HK-2 (cell line): ENCODE results near the gene DENND10.
A peak's percentile ranks its signal among the peaks of the same experiment; 100 is the strongest.
"Not testable (repeated sequence)": the region's sequence is repeated elsewhere in the genome, so short reads cannot be mapped to it uniquely, and the experiment has no call there.

ENCODE experiments used
- DNase-seq: peaks from one replicate; pipeline ENCODE4 v3.0.0-alpha.2; 2018; ENCODE audit not compliant: unreplicated experiment

Gene DENND10

DNA sequence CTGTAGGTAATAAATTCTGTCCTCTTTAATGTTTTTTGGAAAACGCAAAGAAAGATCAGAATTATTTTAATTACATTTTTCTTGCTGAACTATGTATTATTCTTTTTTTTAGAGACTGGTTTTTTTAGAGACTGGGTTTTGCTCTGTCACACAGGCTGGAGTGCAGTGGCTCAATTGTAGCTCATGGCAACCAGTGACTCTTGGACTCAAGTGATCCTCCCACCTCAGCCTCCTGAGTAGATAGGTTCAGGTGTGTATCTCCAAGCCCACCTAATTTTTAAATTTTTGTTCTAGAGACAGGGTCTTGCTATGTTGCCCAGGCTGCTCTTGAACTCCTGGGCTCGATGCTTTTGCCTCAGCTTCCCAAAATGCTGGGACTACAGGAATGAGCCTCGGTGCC is 5.3 kb upstream of the DENND10 start:
- no peak for DNase-seq

DNA sequence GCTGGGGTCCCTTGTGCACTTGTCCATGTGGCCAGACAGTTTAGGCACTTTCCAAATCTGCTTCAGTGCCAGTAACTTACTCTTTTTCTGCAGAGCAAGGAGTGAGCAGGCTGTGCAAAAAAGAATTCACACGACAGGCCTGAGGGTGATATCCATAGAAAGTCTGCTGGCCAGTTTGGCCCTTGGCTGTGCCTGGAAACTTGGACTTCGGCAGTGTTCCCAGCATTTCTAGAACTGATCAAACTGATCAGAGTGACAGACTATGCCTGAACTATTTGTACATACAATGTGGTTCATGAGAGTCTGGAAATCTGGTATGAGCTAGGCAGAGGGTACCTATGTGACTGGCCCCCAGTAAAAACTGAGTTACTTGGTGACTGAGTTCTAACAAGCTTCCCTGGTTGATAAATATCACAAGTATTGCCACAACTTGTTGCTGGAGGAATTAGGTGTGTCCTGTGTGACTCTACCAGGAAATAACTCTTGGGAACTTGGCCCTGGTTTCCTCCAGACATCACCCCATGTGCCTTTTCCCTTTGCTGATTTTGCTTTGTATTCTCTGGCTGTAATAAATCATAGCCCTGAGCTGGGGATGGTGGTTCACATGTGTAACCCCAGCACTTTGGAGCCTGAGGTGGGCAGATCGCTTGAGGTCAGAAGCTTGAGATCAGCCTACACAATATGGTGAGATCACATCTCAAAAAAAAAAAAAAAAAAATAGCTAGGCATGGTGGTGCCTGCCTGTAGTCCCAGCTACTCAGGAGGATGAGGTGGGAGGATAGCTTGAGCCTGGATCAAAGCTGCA is 3.3 kb upstream of the DENND10 start:
- no peak for DNase-seq

DNA sequence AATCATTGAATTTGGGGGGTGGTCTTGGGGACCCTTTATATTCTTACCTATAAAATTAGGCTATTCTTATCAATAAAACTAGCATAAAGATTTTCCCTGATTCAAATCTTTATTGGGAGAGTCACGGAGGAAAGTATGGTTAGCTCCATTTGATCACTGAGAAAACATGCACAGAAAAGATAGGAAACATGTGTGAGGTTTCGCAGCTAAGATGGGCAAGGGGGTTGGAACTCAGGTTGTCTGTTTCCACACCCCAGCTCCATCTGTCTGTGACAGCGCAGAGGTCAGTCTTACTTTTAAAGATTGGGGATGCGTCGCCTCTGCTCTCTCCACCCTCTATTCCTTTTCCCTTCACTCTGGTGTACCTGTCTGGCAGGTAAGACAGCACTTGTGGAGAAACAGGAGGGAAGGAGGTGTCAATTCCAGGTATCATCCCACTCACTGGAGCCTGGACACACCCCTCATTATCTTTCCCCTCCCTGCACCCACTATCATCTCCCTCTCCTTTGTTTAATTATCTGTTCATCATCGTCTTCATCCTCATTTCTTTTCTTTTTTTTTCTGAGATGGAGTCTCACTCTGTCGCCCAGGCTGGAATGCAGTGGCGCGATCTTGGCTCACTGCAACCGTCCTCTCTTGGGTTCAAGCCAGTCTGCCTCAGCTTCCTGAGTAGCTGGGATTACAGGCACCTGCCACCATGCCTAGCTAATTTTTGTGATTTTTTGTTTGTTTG is 2.4 kb upstream of the DENND10 start:
- no peak for DNase-seq

DNA sequence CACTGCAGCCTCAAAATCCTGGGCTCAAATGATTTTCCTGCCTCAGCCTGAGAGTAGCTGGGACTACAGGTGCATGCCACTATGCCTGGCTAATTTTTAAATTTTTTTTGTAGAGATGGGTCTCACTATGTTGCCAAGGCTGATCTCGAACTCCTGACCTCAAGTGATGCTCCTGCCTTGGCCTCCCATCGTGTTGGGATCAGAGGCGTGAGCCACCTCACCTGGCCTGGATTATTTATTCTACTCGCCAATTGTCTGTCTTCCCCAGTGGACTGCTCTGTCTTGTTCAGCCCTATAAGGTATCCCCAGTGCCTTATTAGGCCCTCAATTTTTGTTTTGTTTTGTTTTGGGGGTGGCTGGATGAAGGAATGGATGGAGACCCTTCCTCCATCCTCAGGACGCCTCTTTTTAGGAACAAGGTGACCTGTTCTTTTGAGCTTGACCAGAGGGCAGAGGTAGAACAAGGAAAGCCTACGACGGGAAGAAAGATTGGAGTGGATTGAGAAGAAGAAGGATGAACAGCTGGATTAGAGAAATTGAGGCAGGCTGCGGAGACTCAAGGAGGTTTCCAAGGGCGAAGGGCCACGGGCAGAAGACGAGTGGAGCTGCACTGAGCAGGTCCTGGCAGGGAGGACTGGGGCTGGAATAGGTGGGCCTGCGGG is 541 bp upstream of the DENND10 start:
- no peak for DNase-seq

DNA sequence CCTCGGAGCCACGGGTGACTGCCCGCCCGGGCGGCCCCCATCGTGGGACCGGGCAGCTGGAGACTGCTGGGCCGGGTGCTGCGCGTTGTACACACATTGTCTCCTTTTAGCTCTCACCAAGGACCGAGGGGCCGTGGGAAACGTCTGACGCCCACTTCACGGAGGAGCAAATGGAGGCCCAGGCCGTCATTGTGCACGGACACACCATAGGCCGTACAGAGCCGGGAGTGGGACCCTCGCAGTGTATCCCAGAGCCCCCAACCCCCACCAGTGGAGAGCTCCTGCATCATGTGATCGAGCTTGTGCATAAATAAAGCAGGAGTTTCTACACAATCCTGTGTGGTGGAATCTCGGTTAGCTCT is 722 bp downstream of the DENND10 start:
- peak; percentile 44 for DNase-seq

DNA sequence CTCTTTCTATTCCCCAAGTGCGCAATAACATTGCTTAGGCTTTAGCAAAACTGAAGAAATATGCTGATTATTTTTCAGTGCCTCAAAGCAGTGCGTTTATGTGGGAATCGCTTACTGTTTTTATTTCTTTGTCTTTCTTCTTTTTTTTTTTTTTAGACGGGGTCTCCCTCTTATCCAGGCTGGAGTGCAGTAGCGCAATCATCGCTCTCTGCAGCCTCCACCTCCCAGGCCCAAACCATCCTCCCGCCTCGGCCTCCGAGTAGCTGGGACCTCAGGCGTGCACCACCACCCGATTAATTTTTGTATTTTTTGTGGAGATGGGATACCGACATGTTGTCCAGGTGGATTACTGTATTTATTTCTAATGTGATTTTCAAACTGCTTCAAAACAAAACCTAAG is 1.2 kb downstream of the DENND10 start:
- no peak for DNase-seq

DNA sequence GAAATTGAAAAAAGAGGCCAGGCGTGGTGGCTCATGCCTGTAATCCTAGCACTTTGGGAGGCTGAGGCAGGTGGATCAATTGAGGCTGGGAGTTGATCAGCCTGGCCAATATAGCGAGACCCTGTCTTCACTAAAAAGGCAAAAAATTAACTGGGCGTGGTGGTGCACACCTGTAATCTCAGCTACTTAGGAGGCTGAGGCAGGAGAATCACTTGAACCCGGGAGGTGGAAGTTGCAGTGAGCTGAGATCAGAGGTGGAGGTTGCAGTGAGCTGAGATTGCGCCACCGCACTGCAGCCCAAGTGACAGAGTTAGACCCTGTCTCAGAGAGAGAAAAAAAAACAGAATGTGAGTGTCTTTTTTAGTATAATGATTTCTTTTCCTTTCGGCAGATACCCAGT is 2.0 kb downstream of the DENND10 start:
- not testable (repeated sequence) for DNase-seq

DNA sequence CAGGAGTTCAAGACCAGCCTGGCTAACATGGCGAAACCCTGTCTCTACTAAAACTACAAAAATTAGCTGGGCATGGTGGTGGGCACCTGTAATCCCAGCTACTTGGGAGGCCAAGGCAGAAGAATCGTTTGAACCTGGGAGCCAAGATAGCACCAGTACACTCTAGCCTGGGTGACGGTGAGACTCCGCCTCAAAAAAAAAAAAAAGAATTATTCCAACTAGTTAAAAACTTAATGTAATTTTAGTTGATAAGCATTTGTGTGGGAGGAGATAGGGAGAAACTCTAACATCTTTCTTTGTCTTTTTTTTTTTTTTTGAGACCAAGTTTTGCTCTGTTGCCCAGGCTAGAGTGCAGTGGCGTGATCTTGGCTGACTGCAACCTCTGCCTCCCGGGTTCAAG is 3.2 kb downstream of the DENND10 start:
- DNase-seq = not testable (repeated sequence)

DNA sequence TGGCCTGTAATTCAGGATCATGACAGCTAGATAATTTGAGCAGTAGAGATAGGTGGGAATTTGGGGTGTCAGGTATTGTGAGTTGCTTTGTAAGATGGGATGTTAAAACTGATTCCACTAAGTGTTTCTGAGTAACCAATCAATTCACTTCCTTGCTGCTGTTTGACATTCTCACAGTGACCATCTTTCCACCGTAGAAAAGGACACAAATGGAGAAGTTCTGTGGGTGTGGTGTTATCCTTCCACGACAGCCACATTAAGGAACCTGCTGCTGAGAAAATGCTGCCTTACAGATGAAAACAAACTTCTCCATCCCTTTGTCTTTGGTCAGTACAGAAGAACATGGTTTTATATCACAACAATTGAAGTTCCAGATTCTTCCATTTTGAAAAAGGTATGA is 3.9 kb downstream of the DENND10 start:
- DNase-seq = not testable (repeated sequence)

DNA sequence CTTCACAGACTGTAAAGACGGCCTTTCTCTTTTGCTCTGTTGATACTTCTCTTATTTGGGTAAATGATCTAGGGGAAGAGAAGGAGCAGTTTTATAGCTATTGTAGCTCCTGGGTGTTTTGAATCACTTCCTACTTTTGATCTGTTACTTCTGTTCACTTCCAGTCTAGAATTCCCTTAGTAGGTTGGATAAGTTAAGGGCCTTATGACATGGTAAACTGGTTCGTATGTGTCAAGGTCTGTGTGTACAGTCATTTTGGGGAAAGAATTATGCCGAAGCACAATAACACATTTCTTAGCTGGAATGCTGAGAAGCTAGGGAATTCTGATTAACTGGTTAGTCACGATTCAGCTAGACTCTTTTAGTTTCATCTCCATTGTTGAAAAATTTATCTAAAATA is 8.1 kb downstream of the DENND10 start:
- DNase-seq = no peak

DNA sequence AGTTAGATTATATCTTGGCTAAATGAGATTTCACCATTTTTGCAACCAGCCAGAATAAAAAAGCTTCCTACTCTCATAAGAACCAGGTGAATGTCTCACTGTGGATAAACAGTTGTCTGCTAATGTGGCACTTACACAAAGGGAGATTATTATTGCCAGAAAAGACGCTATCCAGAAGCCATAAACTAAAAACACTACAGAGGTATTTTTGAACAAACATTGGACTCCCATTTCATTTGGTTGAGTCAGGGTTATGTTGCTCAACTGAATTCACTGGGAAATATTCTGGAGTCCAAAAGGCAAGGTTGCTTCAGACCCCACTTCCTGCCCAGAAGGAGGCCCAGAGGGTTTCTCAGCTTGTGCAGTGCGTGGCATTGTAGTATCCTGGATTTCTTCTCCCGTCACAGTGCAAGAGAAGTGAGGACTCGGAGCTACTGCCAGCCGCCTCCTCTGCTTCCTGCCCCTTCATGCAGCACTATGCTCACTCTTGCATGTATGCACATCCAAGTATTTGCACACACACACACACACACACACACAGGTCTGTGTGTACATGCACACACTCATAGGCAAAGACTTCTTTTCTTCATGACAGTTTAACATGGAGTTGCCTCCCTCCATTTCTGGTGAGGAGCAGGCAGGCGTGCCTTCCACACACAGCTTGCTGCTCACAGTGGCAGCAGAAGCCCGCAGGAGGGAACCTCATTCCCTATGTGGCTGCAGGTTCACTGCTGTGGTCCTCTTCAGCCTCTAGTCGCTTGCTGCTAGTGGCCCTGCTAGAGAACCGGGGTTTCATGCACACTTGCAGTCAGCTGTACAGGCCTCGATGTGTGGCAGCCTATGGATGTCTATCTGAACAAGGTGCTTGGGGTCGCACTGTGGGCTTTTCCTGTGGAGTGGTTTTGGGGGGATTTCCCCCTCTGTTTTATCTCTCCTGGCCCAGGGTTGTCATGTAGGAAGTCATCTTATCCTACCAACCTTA is 10.1 kb downstream of the DENND10 start:
- DNase-seq = no peak

DNA sequence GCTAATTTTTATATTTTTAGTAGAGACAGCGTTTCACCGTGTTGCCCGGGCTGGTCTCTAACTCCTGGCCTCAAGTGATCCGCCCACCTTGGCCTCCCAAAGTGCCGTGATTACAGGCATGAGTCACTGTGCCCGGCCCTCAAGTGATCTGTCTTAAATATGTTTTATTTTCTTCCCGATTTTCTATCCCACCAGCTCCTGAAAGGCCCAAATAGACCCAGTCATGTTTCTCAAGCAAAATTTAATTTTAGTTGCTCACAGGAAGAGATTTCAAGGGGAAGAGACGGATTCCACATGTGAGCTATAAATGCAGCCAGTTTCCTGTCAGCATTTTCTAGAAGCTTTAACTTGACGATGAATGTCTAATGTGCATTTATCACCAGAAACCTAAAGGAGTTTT is 12.0 kb downstream of the DENND10 start:
- no peak for DNase-seq

DNA sequence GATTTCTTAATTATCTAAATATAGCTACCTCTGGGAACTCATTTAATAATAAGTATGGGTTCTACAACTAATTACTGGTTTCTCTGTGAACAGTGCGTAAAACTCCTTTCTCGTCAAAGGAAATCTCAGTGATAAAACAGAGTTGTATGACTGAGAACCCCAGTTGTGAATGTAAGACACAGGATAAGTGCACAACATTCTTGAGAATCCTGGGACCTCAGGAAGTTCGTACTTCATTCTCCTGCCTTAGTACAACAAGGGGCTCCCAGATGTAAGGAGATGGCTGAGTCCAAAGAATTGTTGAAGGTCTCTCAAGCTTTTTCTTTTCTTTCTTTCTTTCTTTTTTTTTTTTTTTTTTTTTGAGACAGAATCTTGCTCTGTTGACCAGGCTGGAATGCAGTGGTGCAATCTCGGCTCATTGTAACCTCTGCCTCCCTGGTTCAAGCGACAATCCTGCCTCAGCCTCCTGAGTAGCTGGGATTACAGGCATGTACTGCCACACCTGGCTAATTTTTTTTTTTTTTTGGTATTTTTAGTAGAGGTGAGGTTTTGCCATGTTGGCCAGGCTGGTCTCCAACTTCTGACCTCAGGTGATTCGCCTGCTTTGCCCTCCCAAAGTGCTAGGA is 12.5 kb downstream of the DENND10 start:
- DNase-seq = no peak

DNA sequence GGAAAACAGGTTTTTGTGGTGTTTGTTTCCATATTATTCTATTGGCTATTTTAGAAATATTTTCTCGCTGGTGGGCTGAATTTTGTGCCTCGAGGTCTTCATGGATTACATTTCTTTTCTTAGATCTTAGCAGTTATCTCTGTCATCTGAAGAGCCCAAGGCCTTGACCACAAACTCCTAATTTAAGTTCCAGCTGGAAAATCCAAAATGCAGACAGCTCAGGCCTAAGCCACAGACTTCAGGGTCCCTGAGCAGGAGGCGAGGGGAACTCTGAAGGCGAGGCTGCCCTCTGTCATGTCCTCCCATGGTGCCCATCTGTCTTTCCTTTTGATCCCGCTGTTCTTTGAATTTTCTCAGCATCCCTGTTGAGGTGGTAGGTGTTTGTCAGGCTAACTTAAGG is 14.3 kb downstream of the DENND10 start:
- DNase-seq = no peak

DNA sequence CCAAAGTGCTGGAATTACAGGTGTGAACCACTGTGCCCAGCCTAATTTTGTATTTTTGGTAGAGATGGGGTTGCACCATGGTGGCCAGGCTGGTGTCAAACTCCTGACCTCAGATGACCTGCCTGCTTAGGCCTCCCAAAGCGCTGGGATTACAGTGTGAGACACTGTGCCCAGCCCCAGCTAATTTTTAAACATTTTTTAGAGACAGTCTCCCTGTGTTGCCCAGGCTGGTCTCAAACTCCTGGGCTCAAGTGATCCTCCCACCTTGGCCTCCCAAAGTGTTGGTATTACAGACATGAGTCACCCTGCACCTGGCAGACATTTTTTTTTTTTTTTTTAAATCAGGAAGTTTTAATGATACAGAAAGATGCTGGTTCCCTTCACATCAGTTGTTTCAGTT is 15.5 kb downstream of the DENND10 start:
- DNase-seq = no peak

DNA sequence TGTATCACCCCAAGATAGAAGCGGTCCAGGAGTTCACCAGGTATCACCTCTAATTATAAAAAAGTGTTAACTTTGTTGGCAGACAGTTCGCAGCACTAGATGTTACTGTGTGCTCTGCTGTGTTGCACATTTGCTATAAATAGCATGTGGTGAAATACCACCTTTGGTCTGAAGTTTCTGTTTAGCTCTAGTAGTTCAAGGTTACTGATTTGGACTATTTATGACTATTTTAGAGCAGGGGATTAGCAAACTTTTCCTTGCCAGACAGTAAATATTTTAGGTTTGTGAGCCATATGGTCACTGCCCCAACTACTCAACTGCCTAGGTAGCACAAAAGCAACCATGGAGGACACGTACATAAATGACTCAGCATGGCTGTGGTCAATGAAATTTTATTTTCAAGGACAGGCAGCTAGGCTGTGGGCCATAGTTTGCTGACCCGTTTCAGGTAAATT is 16.5 kb downstream of the DENND10 start:
- DNase-seq = peak; percentile 25

DNA sequence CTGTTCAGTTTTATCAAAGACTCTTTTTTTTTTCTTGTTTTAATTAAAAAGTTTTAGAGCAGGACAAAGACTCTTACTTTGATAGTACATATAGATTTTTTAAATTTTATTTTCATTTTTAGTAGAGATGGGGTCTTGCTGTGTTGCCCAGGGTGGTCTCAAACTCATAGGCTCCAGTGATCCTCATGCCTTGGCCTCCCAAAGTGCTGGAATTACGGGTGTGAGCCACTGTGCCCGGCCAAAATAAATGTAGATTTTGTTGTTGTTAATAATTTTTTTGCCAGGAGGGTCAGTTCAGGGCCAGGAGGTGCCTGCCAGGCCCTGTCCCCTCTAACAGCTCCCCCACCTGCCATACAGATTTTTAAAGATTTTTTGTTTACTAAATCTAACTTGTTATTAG is 17.0 kb downstream of the DENND10 start:
- no peak for DNase-seq

DNA sequence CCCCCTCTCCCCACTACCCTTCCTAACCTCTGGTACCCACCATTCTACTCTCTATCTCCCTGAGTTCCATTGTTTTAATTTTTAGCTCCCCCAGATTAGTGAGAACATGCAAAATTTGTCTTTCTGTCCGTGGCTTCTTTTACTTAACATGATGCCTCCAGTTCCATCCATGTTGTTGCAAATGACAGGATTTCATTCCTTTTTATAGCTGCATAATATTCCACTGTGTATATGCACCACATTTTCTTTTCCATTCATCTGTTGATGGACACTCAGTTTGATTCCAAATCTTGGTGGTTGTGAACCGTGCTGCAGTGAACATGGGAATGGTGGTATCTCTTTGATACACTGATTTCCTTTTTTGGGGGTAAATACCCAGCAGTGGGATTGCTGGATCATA is 22.0 kb downstream of the DENND10 start:
- DNase-seq = no peak

DNA sequence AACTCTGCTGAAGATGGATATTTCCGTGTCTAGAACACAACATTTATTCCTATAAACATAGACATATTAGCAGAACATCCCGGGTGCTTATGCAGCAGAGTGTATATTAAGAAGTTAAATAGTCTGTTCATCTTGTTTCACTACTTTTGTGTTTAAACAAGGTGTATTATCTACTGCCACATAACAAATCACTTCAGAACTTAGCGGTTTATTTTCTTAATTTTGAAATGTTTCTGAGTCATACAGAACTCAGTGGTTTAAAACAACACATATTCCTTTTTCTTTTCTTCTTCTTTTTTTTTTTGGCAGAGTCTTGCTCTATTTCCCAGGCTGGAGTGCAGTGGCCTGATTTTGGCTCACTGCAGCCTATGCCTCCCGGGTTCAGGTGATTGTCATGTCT is 25.8 kb downstream of the DENND10 start:
- no peak for DNase-seq

DNA sequence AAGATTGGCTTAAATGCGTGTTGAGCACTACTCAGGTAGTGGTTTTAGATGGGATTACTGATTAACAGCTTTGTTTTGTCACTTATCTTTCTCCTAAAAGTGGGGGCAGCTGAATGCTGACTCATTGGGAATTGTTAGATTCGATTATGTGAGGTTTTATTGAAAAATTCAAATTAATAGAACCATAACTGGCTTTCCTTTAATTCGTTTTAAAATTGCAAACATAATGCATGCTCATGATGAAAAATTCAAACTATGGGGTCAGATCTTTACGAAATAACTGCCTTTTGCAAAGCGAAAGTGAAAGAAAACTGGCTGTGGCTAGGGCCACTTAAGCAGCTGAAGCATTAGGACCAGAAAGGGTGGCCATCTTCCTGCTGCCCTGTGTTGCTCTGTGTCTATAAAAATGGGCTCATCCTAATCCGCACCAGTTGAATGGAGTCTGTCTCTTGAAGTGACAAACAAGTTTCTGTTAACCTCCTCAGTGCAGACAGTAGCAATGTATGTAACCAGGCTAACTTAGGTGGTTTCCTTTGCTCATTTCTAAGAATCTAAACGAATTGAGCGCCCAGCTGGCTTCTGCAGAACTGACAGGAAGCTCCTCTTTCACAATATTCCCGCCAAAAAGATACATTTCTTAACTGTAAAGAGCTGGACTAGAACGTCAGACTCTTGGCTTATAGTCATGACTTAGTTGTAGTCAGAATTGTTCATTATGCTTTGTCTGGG is 27.8 kb downstream of the DENND10 start:
- DNase-seq = no peak
